GM12878 (cell line): ENCODE data around the gene TRIM9. TPM values are rescaled to one million over a fixed set of nuclear protein-coding genes. Genes with fewer than 3 reads are reported as not detected.
A peak's percentile ranks its signal among the peaks of the same experiment; 100 is the strongest.

Experiments
- ATAC-seq: fragments of 200-7000 bp; cut with Tn5 transposase; 3 replicates; pipeline ENCODE4 v1.9.1; 2020; ENCODE audit warnings: mild to moderate bottlenecking, moderate library complexity
- BruUV-seq: library from RNA; stranded (reverse); fragments of 400-500 nt; replicated peaks from 2 replicates; lab custom pipeline; 2021; lab: Mats Ljungman, UMichigan
- CTCF ChIA-PET: fragments of 300-600 bp; sonication (Branson Sonifier 250); formaldehyde crosslinking; extraction: SDS; loops from one replicate; lab custom pipeline; 2021; ENCODE audit warnings: inconsistent platforms; lab: Yijun Ruan, JAX
- POLR2A ChIA-PET: fragments of 350-600 bp; formaldehyde crosslinking; extraction: SDS; loops from one replicate; lab custom pipeline; 2021; ENCODE audit warnings: inconsistent platforms; lab: Charles Lee
- RAD21 ChIA-PET: fragments of 300-600 bp; sonication (Branson Sonifier 250); formaldehyde crosslinking; loops from one replicate; lab custom pipeline; 2023; ENCODE audit warnings: antibody characterized with exemption; ENCODE audit not compliant: unreplicated experiment; lab: Charles Lee
- SMC1A ChIA-PET: fragments of 300-600 bp; sonication (Branson Sonifier 250); formaldehyde crosslinking; loops from one replicate; lab custom pipeline; 2023; ENCODE audit not compliant: unreplicated experiment, uncharacterized antibody; lab: Charles Lee
- DNase-seq: peaks from one replicate; pipeline ENCODE4 v3.0.0-alpha.2; 2011; ENCODE audit warnings: low read depth, low spot score
- FAIRE-seq: peaks from 3 replicates; lab custom pipeline; 2011; peaks lifted over from hg19 to GRCh38; lab: Jason Lieb, UNC
- H2AFZ ChIP-seq: 2 replicates; pipeline ENCODE4 v1.6.0; 2011; ENCODE audit warnings: low read depth, low read length, control low read depth; ENCODE audit not compliant: control insufficient read depth
- H3K27ac ChIP-seq: 2 replicates; pipeline ENCODE4 v1.5.1; 2011; ENCODE audit warnings: control low read depth; ENCODE audit not compliant: control insufficient read depth, insufficient read depth
- H3K27me3 ChIP-seq, 2 experiments: replicated peaks in 1 of 2; 2 replicates each; pipeline versions ENCODE4 v1.6.0 to v1.6.1; 2011; ENCODE audit warnings: low read length in 1 of 2; ENCODE audit not compliant: control insufficient read depth in 2 of 2, insufficient read depth in 2 of 2
- H3K36me3 ChIP-seq, 2 experiments: 2 replicates each; pipeline ENCODE4 v1.5.1; 2011; ENCODE audit warnings: low read length in 1 of 2; ENCODE audit not compliant: control insufficient read depth in 2 of 2, insufficient read depth in 2 of 2
- H3K4me1 ChIP-seq: 2 replicates; pipeline ENCODE4 v1.6.1; 2011; ENCODE audit warnings: mild to moderate bottlenecking, low read length, moderate library complexity, mixed read lengths; ENCODE audit not compliant: control insufficient read depth, insufficient read depth
- H3K4me2 ChIP-seq: 2 replicates; pipeline ENCODE4 v1.6.0; 2011; ENCODE audit warnings: control low read depth; ENCODE audit not compliant: control insufficient read depth, insufficient read depth
- H3K4me3 ChIP-seq: fragments of 200-600 bp; sonication (generic); 2 replicates; pipeline ENCODE4 v1.5.1; 2016
- H3K79me2 ChIP-seq: 2 replicates; pipeline ENCODE4 v1.6.0; 2011; ENCODE audit warnings: low read length; ENCODE audit not compliant: control insufficient read depth, insufficient read depth
- H3K9ac ChIP-seq: 2 replicates; pipeline ENCODE4 v1.8.0; 2011; ENCODE audit warnings: low read length, control low read depth, mixed read lengths; ENCODE audit not compliant: control insufficient read depth, insufficient read depth
- H3K9me3 ChIP-seq: replicated peaks from 3 replicates; pipeline ENCODE4 v1.5.1; 2011; ENCODE audit warnings: mild to moderate bottlenecking, low read length; ENCODE audit not compliant: control insufficient read depth, insufficient read depth
- H4K20me1 ChIP-seq: 2 replicates; pipeline ENCODE4 v1.6.0; 2011; ENCODE audit not compliant: control insufficient read depth, insufficient read depth
- ASH2L ChIP-seq: fragments of 300-600, 200-600 bp; sonication (generic); IDR thresholded peaks from 2 replicates; pipeline ENCODE4 v1.6.1; 2017; ENCODE audit warnings: low read depth, mild to moderate bottlenecking, borderline replicate concordance
- HSF1 ChIP-seq: fragments of 150-350 bp; IDR thresholded peaks from 2 replicates; pipeline ENCODE4 v1.6.1; 2014; ENCODE audit warnings: mild to moderate bottlenecking, low read depth, low read length
- MAX ChIP-seq: IDR thresholded peaks from 2 replicates; pipeline ENCODE4 v1.6.1; 2012; ENCODE audit warnings: low read depth, low read length, improper control_type of control experiment
- MYC ChIP-seq: IDR thresholded peaks from 2 replicates; pipeline ENCODE4 v1.6.1; 2011; ENCODE audit warnings: mild to moderate bottlenecking, low read length, moderate library complexity, inconsistent platforms; ENCODE audit not compliant: insufficient read depth, insufficient replicate concordance, insufficient read length, severe bottlenecking
- PML ChIP-seq: IDR thresholded peaks from 2 replicates; pipeline ENCODE4 v1.6.1; 2012; ENCODE audit warnings: low read length, inconsistent platforms
- RB1 ChIP-seq: fragments of 450-650 bp; formaldehyde crosslinking; IDR thresholded peaks from 2 replicates; pipeline ENCODE4 v1.6.1; 2017; ENCODE audit warnings: mild to moderate bottlenecking, borderline replicate concordance
- RBBP5 ChIP-seq: fragments of 200-600 bp; sonication (generic); conservative IDR thresholded peaks from 2 replicates; pipeline ENCODE4 v1.6.1; 2016
- SPI1 ChIP-seq: IDR thresholded peaks from 2 replicates; pipeline ENCODE4 v1.6.1; 2011; ENCODE audit warnings: low read depth, mild to moderate bottlenecking, low read length, moderate library complexity, borderline replicate concordance; ENCODE audit not compliant: insufficient read depth
- WGBS: methylation state at CpG from one replicate; pipeline ENCODE4 v1.1.6; 2016; ENCODE audit warnings: low lambda C conversion rate; ENCODE audit not compliant: insufficient replicate concordance, insufficient coverage; ENCODE audit errors: missing lambda C conversion rate; 5-methylcytosine and 5-hydroxymethylcytosine counted together
- in situ Hi-C: fragments of 300-500 bp; cut with MboI; formaldehyde crosslinking; loops from 9 replicates; pipeline ENCODE4 v1.14.3; 2018; ENCODE audit warnings: mixed read lengths
- intact Hi-C: fragments of 100-400 bp; cut with micrococcal nuclease; formaldehyde crosslinking; loops from one replicate; pipeline ENCODE4 v1.14.2; 2022; ENCODE audit not compliant: unreplicated experiment
- polyA plus RNA-seq, 11 experiments: library from polyadenylated mRNA; depleted of rRNA in 4 of 11; unstranded in 6 of 11; stranded (reverse) in 5 of 11; fragments of >200 nt; fragmentation: Nextera tagmentation in 4 of 11; fragmentation: Illumina TruSeq in 1 of 11; extraction: Ambion mirVana in 4 of 11; extraction: Trizol in 1 of 11; gene quantifications; 1 replicate in 1 of 11; 2 replicates in 10 of 11; pipeline versions ENCODE4 v1.2.1 to v1.2.3, GENCODE V29; 2011 to 2016; ENCODE audit warnings: inconsistent platforms in 2 of 11, missing spikeins in 2 of 11, low read depth in 1 of 11
- total RNA-seq, 4 experiments: library from RNA; depleted of rRNA in 3 of 4; stranded (reverse); fragments of >200 nt in 3 of 4; fragmentation: Illumina TruSeq in 1 of 4; extraction: Trizol in 1 of 4; gene quantifications; 2 replicates each; pipeline versions ENCODE4 v1.2.1 to v1.2.3, GENCODE V29; 2013 to 2021

Gene TRIM9
- total and polyA plus RNA-seq, 10 of the 15 experiments (the other 5 are each of a cell fraction or from before 2014, with no cell fraction given) = 0.04 to 0.18 (median 0.11) TPM; not detected in 2

GRCh38 chr14:50928002-50928635, 166.8 kb downstream of the TRIM9 start:
- 14% methylated on average over 6 of the region's 6 CpGs for WGBS

GRCh38 chr14:50926851-50927386, 168.0 kb downstream of the TRIM9 start:
- CTCF ChIA-PET = no interaction called here
- SMC1A ChIA-PET = no interaction called here
- RAD21 ChIA-PET = no interaction called here
- no peak overlapping the region for H3K9ac ChIP-seq
- no peak overlapping the region for H2AFZ ChIP-seq
- no peaks in the 10 kb centered on the region; a peak in 1 of 4 replicates for H3K27me3 ChIP-seq
- H3K4me1 ChIP-seq = peaks cover 6% of the 10 kb centered on the region
- 34% methylated on average over 3 of the region's 3 CpGs for WGBS
- POLR2A ChIA-PET = no interaction called here
- no peaks in the 10 kb centered on the region for H3K79me2 ChIP-seq
- no peak overlapping the region for H3K4me3 ChIP-seq
- H3K4me2 ChIP-seq = no peak overlapping the region
- ATAC-seq = no peak
- no peaks in the 10 kb centered on the region for H3K36me3 ChIP-seq
- DNase-seq = no peak
- intact Hi-C loops = no loop called here
- H3K27ac ChIP-seq = no peak overlapping the region
- no TSS peak for BruUV-seq
- H4K20me1 ChIP-seq = no peaks in the 10 kb centered on the region
- TF ChIP-seq MAX = no peak
- TF ChIP-seq RB1 = no peak
- no peak for TF ChIP-seq RBBP5
- no peak for TF ChIP-seq PML
- no peak for TF ChIP-seq HSF1
- no peak for TF ChIP-seq MYC
- H3K9me3 ChIP-seq = no peaks in the 10 kb centered on the region; the same call in 2 of the 3 replicates
- in situ Hi-C loops = no loop called here
- FAIRE-seq = no peak

More at GRCh38 chr14:50928002-50928635, 166.8 kb downstream of the TRIM9 start:
- FAIRE-seq = peak; percentile 38
- Histone ChIP-seq H4K20me1 (no peaks in the 10 kb centered on the region), H3K79me2 (no peaks in the 10 kb centered on the region), H3K4me1 (peaks cover 6% of the 10 kb centered on the region), H3K27ac (no peak overlapping the region), H3K4me2 (no peak overlapping the region), H3K9me3 (no peaks in the 10 kb centered on the region), H2AFZ (no peak overlapping the region), H3K27me3 (no peaks in the 10 kb centered on the region; a peak in 1 of 4 replicates), H3K36me3 (no peaks in the 10 kb centered on the region), H3K4me3 (no peak overlapping the region), H3K9ac (no peak overlapping the region)
- peak; percentile 77 for TF ChIP-seq SPI1
- TF ChIP-seq ASH2L = no peak
- ChIA-PET CTCF (interaction anchor here (1.0 kb wide), 1 partner anchor 10 kb away, joined by 3 read pairs; no protein-coding TSS in a partner anchor), POLR2A (no interaction called here), RAD21 (no interaction called here), SMC1A (no interaction called here)
- in situ Hi-C loops = no loop called here
- intact Hi-C loops = no loop called here
- peak; percentile 80 for ATAC-seq
- no TSS peak for BruUV-seq
- peak; percentile 7 for DNase-seq
